GM12878 (cell line): ENCODE data around the gene RASGRF1. TPM values are rescaled to one million over a fixed set of nuclear protein-coding genes. Genes with fewer than 3 reads are reported as not detected.

Experiments
- ATAC-seq: fragments of 200-7000 bp; cut with Tn5 transposase; 3 replicates; pipeline ENCODE4 v1.9.1; 2020; ENCODE audit warnings: mild to moderate bottlenecking, moderate library complexity
- BruUV-seq: library from RNA; stranded (reverse); fragments of 400-500 nt; replicated peaks from 2 replicates; lab custom pipeline; 2021; lab: Mats Ljungman, UMichigan
- CTCF ChIA-PET: fragments of 300-600 bp; sonication (Branson Sonifier 250); formaldehyde crosslinking; extraction: SDS; loops from one replicate; lab custom pipeline; 2021; ENCODE audit warnings: inconsistent platforms; lab: Yijun Ruan, JAX
- POLR2A ChIA-PET: fragments of 350-600 bp; formaldehyde crosslinking; extraction: SDS; loops from one replicate; lab custom pipeline; 2021; ENCODE audit warnings: inconsistent platforms; lab: Charles Lee
- RAD21 ChIA-PET: fragments of 300-600 bp; sonication (Branson Sonifier 250); formaldehyde crosslinking; loops from one replicate; lab custom pipeline; 2023; ENCODE audit warnings: antibody characterized with exemption; ENCODE audit not compliant: unreplicated experiment; lab: Charles Lee
- SMC1A ChIA-PET: fragments of 300-600 bp; sonication (Branson Sonifier 250); formaldehyde crosslinking; loops from one replicate; lab custom pipeline; 2023; ENCODE audit not compliant: unreplicated experiment, uncharacterized antibody; lab: Charles Lee
- DNase-seq: peaks from one replicate; pipeline ENCODE4 v3.0.0-alpha.2; 2011; ENCODE audit warnings: low read depth, low spot score
- FAIRE-seq: peaks from 3 replicates; lab custom pipeline; 2011; peaks lifted over from hg19 to GRCh38; lab: Jason Lieb, UNC
- H2AFZ ChIP-seq: 2 replicates; pipeline ENCODE4 v1.6.0; 2011; ENCODE audit warnings: low read depth, low read length, control low read depth; ENCODE audit not compliant: control insufficient read depth
- H3K27ac ChIP-seq: 2 replicates; pipeline ENCODE4 v1.5.1; 2011; ENCODE audit warnings: control low read depth; ENCODE audit not compliant: control insufficient read depth, insufficient read depth
- H3K27me3 ChIP-seq, 2 experiments: replicated peaks in 1 of 2; 2 replicates each; pipeline versions ENCODE4 v1.6.0 to v1.6.1; 2011; ENCODE audit warnings: low read length in 1 of 2; ENCODE audit not compliant: control insufficient read depth in 2 of 2, insufficient read depth in 2 of 2
- H3K36me3 ChIP-seq, 2 experiments: 2 replicates each; pipeline ENCODE4 v1.5.1; 2011; ENCODE audit warnings: low read length in 1 of 2; ENCODE audit not compliant: control insufficient read depth in 2 of 2, insufficient read depth in 2 of 2
- H3K4me1 ChIP-seq: 2 replicates; pipeline ENCODE4 v1.6.1; 2011; ENCODE audit warnings: mild to moderate bottlenecking, low read length, moderate library complexity, mixed read lengths; ENCODE audit not compliant: control insufficient read depth, insufficient read depth
- H3K4me2 ChIP-seq: 2 replicates; pipeline ENCODE4 v1.6.0; 2011; ENCODE audit warnings: control low read depth; ENCODE audit not compliant: control insufficient read depth, insufficient read depth
- H3K4me3 ChIP-seq: fragments of 200-600 bp; sonication (generic); 2 replicates; pipeline ENCODE4 v1.5.1; 2016
- H3K79me2 ChIP-seq: 2 replicates; pipeline ENCODE4 v1.6.0; 2011; ENCODE audit warnings: low read length; ENCODE audit not compliant: control insufficient read depth, insufficient read depth
- H3K9ac ChIP-seq: 2 replicates; pipeline ENCODE4 v1.8.0; 2011; ENCODE audit warnings: low read length, control low read depth, mixed read lengths; ENCODE audit not compliant: control insufficient read depth, insufficient read depth
- H3K9me3 ChIP-seq: replicated peaks from 3 replicates; pipeline ENCODE4 v1.5.1; 2011; ENCODE audit warnings: mild to moderate bottlenecking, low read length; ENCODE audit not compliant: control insufficient read depth, insufficient read depth
- H4K20me1 ChIP-seq: 2 replicates; pipeline ENCODE4 v1.6.0; 2011; ENCODE audit not compliant: control insufficient read depth, insufficient read depth
- ATF3 ChIP-seq: IDR thresholded peaks from 2 replicates; pipeline ENCODE4 v1.6.1; 2011; ENCODE audit warnings: low read depth, mild to moderate bottlenecking, low read length, moderate library complexity, borderline replicate concordance; ENCODE audit errors: extremely low read depth
- BMI1 ChIP-seq: fragments of 450-650 bp; IDR thresholded peaks from 2 replicates; pipeline ENCODE4 v1.6.1; 2016; ENCODE audit warnings: mild to moderate bottlenecking, moderate library complexity, borderline replicate concordance
- CEBPZ ChIP-seq: fragments of 150-350 bp; IDR thresholded peaks from 2 replicates; pipeline ENCODE4 v1.6.1; 2016; ENCODE audit warnings: low read depth, low read length
- CHD2 ChIP-seq: IDR thresholded peaks from 2 replicates; pipeline ENCODE4 v1.6.1; 2011; ENCODE audit warnings: low read depth, low read length, improper control_type of control experiment, borderline replicate concordance
- CREB1 ChIP-seq: IDR thresholded peaks from 2 replicates; pipeline ENCODE4 v1.6.1; 2012; ENCODE audit warnings: low read depth, mild to moderate bottlenecking, inconsistent platforms
- E4F1 ChIP-seq: fragments of 450-650 bp; IDR thresholded peaks from 2 replicates; pipeline ENCODE4 v1.6.1; 2018; ENCODE audit warnings: borderline replicate concordance, mild to moderate bottlenecking; ENCODE audit not compliant: partially characterized antibody
- EGR1 ChIP-seq, 2 experiments: IDR thresholded peaks; 1 replicate in 1 of 2; 2 replicates in 1 of 2; pipeline ENCODE4 v1.6.1; 2011 to 2012; ENCODE audit warnings: low read depth in 2 of 2, low read length in 2 of 2, borderline replicate concordance in 1 of 2, mild to moderate bottlenecking in 1 of 2, moderate library complexity in 1 of 2
- GABPA ChIP-seq: IDR thresholded peaks from 2 replicates; pipeline ENCODE4 v1.6.1; 2014; ENCODE audit warnings: antibody characterized with exemption, low read depth, mild to moderate bottlenecking, inconsistent platforms
- KDM1A ChIP-seq: fragments of 200-600 bp; sonication (generic); IDR thresholded peaks from 2 replicates; pipeline ENCODE4 v1.6.1; 2016; ENCODE audit warnings: borderline replicate concordance
- MEF2A ChIP-seq: IDR thresholded peaks from 2 replicates; pipeline ENCODE4 v1.6.1; 2011; ENCODE audit warnings: low read depth, mild to moderate bottlenecking, low read length, moderate library complexity; ENCODE audit not compliant: insufficient read depth
- NRF1 ChIP-seq: conservative IDR thresholded peaks from 2 replicates; pipeline ENCODE4 v1.6.1; 2011; ENCODE audit warnings: mild to moderate bottlenecking, low read depth, low read length, improper control_type of control experiment
- POLR2AphosphoS5 ChIP-seq: IDR thresholded peaks from 2 replicates; pipeline ENCODE4 v1.6.1; 2011; ENCODE audit warnings: mild to moderate bottlenecking, low read length, inconsistent platforms
- RAD21 ChIP-seq: IDR thresholded peaks from 2 replicates; pipeline ENCODE4 v1.6.1; 2011; ENCODE audit warnings: mild to moderate bottlenecking, low read depth, low read length, moderate library complexity; ENCODE audit not compliant: insufficient read depth
- RBBP5 ChIP-seq: fragments of 200-600 bp; sonication (generic); conservative IDR thresholded peaks from 2 replicates; pipeline ENCODE4 v1.6.1; 2016
- STAT1 ChIP-seq: fragments of 450-650 bp; conservative IDR thresholded peaks from 2 replicates; pipeline ENCODE4 v1.6.1; 2014; ENCODE audit warnings: antibody characterized with exemption, mild to moderate bottlenecking
- TCF12 ChIP-seq: IDR thresholded peaks from 2 replicates; pipeline ENCODE4 v1.6.1; 2011; ENCODE audit warnings: low read depth, mild to moderate bottlenecking, low read length
- WRNIP1 ChIP-seq: IDR thresholded peaks from 2 replicates; pipeline ENCODE4 v1.6.1; 2011; ENCODE audit warnings: low read depth, low read length, improper control_type of control experiment, borderline replicate concordance
- ZNF24 ChIP-seq: fragments of 450-650 bp; IDR thresholded peaks from 2 replicates; pipeline ENCODE4 v1.6.1; 2017; ENCODE audit warnings: antibody characterized with exemption, mild to moderate bottlenecking
- ZNF622 ChIP-seq: fragments of 450-650 bp; IDR thresholded peaks from 2 replicates; pipeline ENCODE4 v1.6.1; 2017; ENCODE audit warnings: mild to moderate bottlenecking, inconsistent platforms
- WGBS: methylation state at CpG from one replicate; pipeline ENCODE4 v1.1.6; 2016; ENCODE audit warnings: low lambda C conversion rate; ENCODE audit not compliant: insufficient replicate concordance, insufficient coverage; ENCODE audit errors: missing lambda C conversion rate; 5-methylcytosine and 5-hydroxymethylcytosine counted together
- in situ Hi-C: fragments of 300-500 bp; cut with MboI; formaldehyde crosslinking; loops from 9 replicates; pipeline ENCODE4 v1.14.3; 2018; ENCODE audit warnings: mixed read lengths
- intact Hi-C: fragments of 100-400 bp; cut with micrococcal nuclease; formaldehyde crosslinking; loops from one replicate; pipeline ENCODE4 v1.14.2; 2022; ENCODE audit not compliant: unreplicated experiment
- polyA plus RNA-seq, 11 experiments: library from polyadenylated mRNA; depleted of rRNA in 4 of 11; unstranded in 6 of 11; stranded (reverse) in 5 of 11; fragments of >200 nt; fragmentation: Nextera tagmentation in 4 of 11; fragmentation: Illumina TruSeq in 1 of 11; extraction: Ambion mirVana in 4 of 11; extraction: Trizol in 1 of 11; gene quantifications; 1 replicate in 1 of 11; 2 replicates in 10 of 11; pipeline versions ENCODE4 v1.2.1 to v1.2.3, GENCODE V29; 2011 to 2016; ENCODE audit warnings: inconsistent platforms in 2 of 11, missing spikeins in 2 of 11, low read depth in 1 of 11
- total RNA-seq, 4 experiments: library from RNA; depleted of rRNA in 3 of 4; stranded (reverse); fragments of >200 nt in 3 of 4; fragmentation: Illumina TruSeq in 1 of 4; extraction: Trizol in 1 of 4; gene quantifications; 2 replicates each; pipeline versions ENCODE4 v1.2.1 to v1.2.3, GENCODE V29; 2013 to 2021

Gene RASGRF1
- total and polyA plus RNA-seq, 10 of the 15 experiments (the other 5 are each of a cell fraction or from before 2014, with no cell fraction given) = 0.20 to 1.9 (median 0.86) TPM

- Histone ChIP-seq H3K4me3 (no peak overlapping the region), H3K36me3 (no peaks in the 10 kb centered on the region), H3K27ac (no peak overlapping the region), H2AFZ (peak overlapping the region; percentile 51; the same call in 1 of the 2 replicates), H3K4me1 (peaks cover 10% of the 10 kb centered on the region), H3K9me3 (peaks cover 2% of the 10 kb centered on the region; the same call in 1 of the 3 replicates), H4K20me1 (no peaks in the 10 kb centered on the region), H3K79me2 (no peaks in the 10 kb centered on the region), H3K4me2 (peak overlapping the region; percentile 17; the same call in 1 of the 2 replicates), H3K27me3 (peaks cover 0 to 2% of the 10 kb centered on the region in 2 experiments; a peak in 2 of 4 replicates), H3K9ac (no peak overlapping the region)
- peak; percentile 86 for FAIRE-seq
- BruUV-seq = no TSS peak
- ChIA-PET POLR2A (no interaction called here), RAD21 (no interaction called here), SMC1A (no interaction called here), CTCF (interaction anchor here (1.6 to 3.4 kb wide), 3 partner anchors 13 to 149 kb away, joined by 3 to 10 read pairs (median 6); no protein-coding TSS in a partner anchor)
- in situ Hi-C loops (no loop called here), intact Hi-C loops (no loop called here)
- DNase-seq = peak; percentile 31
- peak; percentile 84 for ATAC-seq
- 20% methylated on average over 11 of the region's 11 CpGs for whole genome bisulfite sequencing
- TF ChIP-seq CHD2 = no peak
- no peak; a peak in 1 of 3 replicates for TF ChIP-seq EGR1 (IDR thresholded peaks at IDR 0.05; ENCODE audit: borderline replicate concordance in 1 of 2, low read depth in 2 of 2, low read length in 2 of 2)
- TF ChIP-seq GABPA = no peak
- 0 out of 2 replicates have a peak, but pooled peaks have one; percentile 32 for TF ChIP-seq MEF2A
- TF ChIP-seq ZNF622 = no peak
- TF ChIP-seq STAT1 = no peak
- TF ChIP-seq ZNF24 = no peak
- TF ChIP-seq BMI1 = no peak
- TF ChIP-seq CEBPZ = no peak
- TF ChIP-seq ATF3 = no peak
- TF ChIP-seq TCF12 = peak; percentile 49; the same call in 1 of the 2 replicates
- TF ChIP-seq POLR2AphosphoS5 = no peak
- TF ChIP-seq RAD21 = peak; percentile 56
- TF ChIP-seq NRF1 = no peak
- TF ChIP-seq CREB1 = 0 out of 2 replicates have a peak, but pooled peaks have one; percentile 24
- no peak for TF ChIP-seq KDM1A
- no peak for TF ChIP-seq WRNIP1
- TF ChIP-seq E4F1 = no peak
- TF ChIP-seq RBBP5 = no peak
Measured at GRCh38 chr15:79035111-79035601, 55.4 kb downstream of the RASGRF1 start.
